ENCODE results near the gene AKIRIN1. TPM values are rescaled to one million over a fixed set of nuclear protein-coding genes. Genes with fewer than 3 reads are reported as not detected.
"Not testable (repeated sequence)": the region's sequence is repeated elsewhere in the genome, so short reads cannot be mapped to it uniquely, and the experiment has no call there.

Gene AKIRIN1
- total RNA-seq, 1 experiment from 2014 or later = 110 TPM

DNA sequence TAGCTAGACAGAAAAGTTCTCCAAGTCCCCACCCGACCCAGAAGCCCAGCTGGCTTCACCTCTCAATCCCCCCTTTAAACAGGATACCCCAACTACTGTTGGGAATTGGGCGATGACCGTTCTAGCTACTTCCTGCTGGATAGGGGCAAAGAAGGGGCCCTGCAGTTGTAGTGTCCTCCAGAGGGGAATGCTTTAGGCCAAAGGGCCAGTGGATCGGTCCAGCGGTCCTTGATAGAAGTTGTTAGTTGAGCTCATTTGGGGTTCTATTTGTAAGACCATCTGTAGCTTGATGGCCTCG, 12.9 kb upstream of the AKIRIN1 start:
- not testable (repeated sequence) for H3K27me3 ChIP-seq; H3K36me3 ChIP-seq; H3K4me1 ChIP-seq; H3K4me3 ChIP-seq; DNase-seq; H3K9me3 ChIP-seq (replicated peaks); H3K27ac ChIP-seq

GRCh38 chr1:38979380-38979779, 11.7 kb upstream of the AKIRIN1 start:
- not testable (repeated sequence) for H3K27ac ChIP-seq; H3K4me3 ChIP-seq; H3K27me3 ChIP-seq; H3K4me1 ChIP-seq; H3K36me3 ChIP-seq; DNase-seq; H3K9me3 ChIP-seq (replicated peaks)

- Histone ChIP-seq H3K9me3 (replicated peaks) (no peaks in the 10 kb centered on the region; the same call in 1 of the 2 replicates), H3K36me3 (peaks cover 12% of the 10 kb centered on the region), H3K4me3 (peak overlapping the region; percentile 97), H3K27me3 (no peaks in the 10 kb centered on the region), H3K4me1 (peaks cover 9% of the 10 kb centered on the region), H3K27ac (no peak overlapping the region)
- no peak for DNase-seq
Measured at GRCh38 chr1:38989979-38990378, 1.1 kb upstream of the AKIRIN1 start.

DNA sequence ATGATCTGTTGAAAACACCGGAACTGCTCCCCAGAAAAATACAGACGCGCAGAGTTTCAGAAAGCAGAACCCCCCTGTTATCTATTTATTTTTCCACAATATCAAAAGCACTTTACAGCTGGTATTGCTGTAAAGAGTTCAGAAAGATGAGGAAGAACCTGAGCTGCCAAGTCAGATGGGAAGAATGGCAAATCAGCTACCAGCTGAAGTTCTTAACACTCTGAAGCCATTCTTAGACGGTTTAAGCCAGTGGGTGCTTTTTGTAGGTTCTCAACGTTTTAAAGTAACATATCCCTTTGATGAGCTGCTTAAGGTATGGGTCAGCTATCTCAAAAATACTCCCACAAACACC, 714 bp upstream of the AKIRIN1 start:
- no peaks in the 10 kb centered on the region for H3K27me3 ChIP-seq
- peak overlapping the region; percentile 38; the same call in 1 of the 2 replicates for H3K27ac ChIP-seq

GRCh38 chr1:38991638-38992411, 749 bp downstream of the AKIRIN1 start:
- DNase-seq = peak; percentile 68
- peaks cover 30% of the 10 kb centered on the region for H3K36me3 ChIP-seq
- peak overlapping the region; percentile 97 for H3K4me3 ChIP-seq
- H3K27me3 ChIP-seq = no peaks in the 10 kb centered on the region
- H3K27ac ChIP-seq = peak overlapping the region; percentile 55; the same call in 1 of the 2 replicates
- H3K9me3 ChIP-seq (replicated peaks) = no peaks in the 10 kb centered on the region
- H3K4me1 ChIP-seq = peaks cover 11% of the 10 kb centered on the region

More for the DNA sequence above, 714 bp upstream of the AKIRIN1 start:
- Histone ChIP-seq H3K36me3 (peaks cover 16% of the 10 kb centered on the region), H3K4me3 (peak overlapping the region; percentile 97), H3K4me1 (peaks cover 9% of the 10 kb centered on the region), H3K9me3 (replicated peaks) (no peaks in the 10 kb centered on the region; the same call in 1 of the 2 replicates)
- no peak for DNase-seq

- Histone ChIP-seq H3K4me1 (peaks cover 12% of the 10 kb centered on the region), H3K36me3 (peaks cover 35% of the 10 kb centered on the region)
- DNase-seq = no peak
Measured at GRCh38 chr1:38992412-38993111, 1.5 kb downstream of the AKIRIN1 start.

DNA sequence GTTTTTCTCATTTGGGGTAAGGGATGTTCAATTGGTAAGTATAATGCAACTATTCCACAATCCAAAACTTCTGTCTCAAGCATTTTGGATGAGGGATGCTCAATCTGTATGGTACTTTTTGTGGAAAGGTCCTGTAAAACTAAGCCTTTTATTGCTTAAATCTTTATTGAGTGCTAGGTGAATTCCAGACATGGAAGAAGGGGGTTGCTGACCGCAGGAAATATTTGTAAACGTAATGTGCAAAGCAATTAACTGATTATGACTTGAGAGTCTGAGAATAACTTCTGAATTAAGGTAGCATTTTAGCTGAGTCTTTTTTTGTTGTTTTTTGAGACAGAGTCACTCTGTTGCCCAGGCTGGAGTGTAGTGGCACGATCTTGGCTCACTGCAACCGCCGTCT, 3.1 kb downstream of the AKIRIN1 start:
- H3K36me3 ChIP-seq = peaks cover 51% of the 10 kb centered on the region

More at GRCh38 chr1:38992412-38993111, 1.5 kb downstream of the AKIRIN1 start:
- Histone ChIP-seq H3K27ac (no peak overlapping the region), H3K27me3 (no peaks in the 10 kb centered on the region), H3K4me3 (peak overlapping the region; percentile 97), H3K9me3 (replicated peaks) (no peaks in the 10 kb centered on the region)

GRCh38 chr1:38997034-38997900, 6.2 kb downstream of the AKIRIN1 start:
- peaks cover 77% of the 10 kb centered on the region for H3K36me3 ChIP-seq
- no peak for DNase-seq
- no peaks in the 10 kb centered on the region for H3K9me3 ChIP-seq (replicated peaks)
- no peak overlapping the region for H3K27ac ChIP-seq
- no peak overlapping the region for H3K4me3 ChIP-seq
- no peaks in the 10 kb centered on the region for H3K27me3 ChIP-seq
- H3K4me1 ChIP-seq = peaks cover 8% of the 10 kb centered on the region

More for the DNA sequence above, 3.1 kb downstream of the AKIRIN1 start:
- no peak overlapping the region for H3K4me3 ChIP-seq
- no peaks in the 10 kb centered on the region for H3K9me3 ChIP-seq (replicated peaks)
- H3K27ac ChIP-seq = no peak overlapping the region
- no peak for DNase-seq
- peaks cover 12% of the 10 kb centered on the region for H3K4me1 ChIP-seq
- no peaks in the 10 kb centered on the region for H3K27me3 ChIP-seq

DNA sequence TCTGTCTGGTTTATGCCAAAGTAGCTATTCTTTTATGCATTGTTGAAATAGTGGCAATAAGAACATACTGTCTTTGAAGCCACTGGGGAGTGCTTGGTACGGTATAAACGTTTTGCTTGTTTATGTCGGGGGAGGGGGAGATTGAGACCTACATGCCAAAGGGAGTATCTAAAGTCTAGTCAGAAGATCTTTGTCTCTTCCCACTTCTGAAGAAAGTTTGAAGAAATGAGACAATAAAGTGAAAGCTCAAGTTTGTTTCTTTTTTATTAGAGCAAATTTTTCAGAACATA, 6.8 kb downstream of the AKIRIN1 start:
- H3K36me3 ChIP-seq = peaks cover 79% of the 10 kb centered on the region
- no peaks in the 10 kb centered on the region for H3K27me3 ChIP-seq
- H3K27ac ChIP-seq = no peak overlapping the region
- no peak overlapping the region for H3K4me3 ChIP-seq
- no peak for DNase-seq
- peaks cover 4% of the 10 kb centered on the region for H3K4me1 ChIP-seq
- H3K9me3 ChIP-seq (replicated peaks) = no peaks in the 10 kb centered on the region

GRCh38 chr1:39001516-39002421, 10.7 kb downstream of the AKIRIN1 start:
- no peaks in the 10 kb centered on the region for H3K27me3 ChIP-seq
- DNase-seq = no peak
- no peak overlapping the region for H3K4me3 ChIP-seq
- no peaks in the 10 kb centered on the region for H3K9me3 ChIP-seq (replicated peaks)
- 0 out of 2 replicates have a peak, but pooled peaks cover 2% of the 10 kb centered on the region for H3K4me1 ChIP-seq
- peaks cover 91% of the 10 kb centered on the region for H3K36me3 ChIP-seq
- H3K27ac ChIP-seq = no peak overlapping the region

GRCh38 chr1:39003281-39003680, 12.2 kb downstream of the AKIRIN1 start:
- H3K36me3 ChIP-seq = peaks cover 94% of the 10 kb centered on the region
- H3K27ac ChIP-seq = no peak overlapping the region

GRCh38 chr1:39003794-39004193, 12.7 kb downstream of the AKIRIN1 start:
- H3K27me3 ChIP-seq = no peaks in the 10 kb centered on the region
- no peak overlapping the region for H3K27ac ChIP-seq
- H3K9me3 ChIP-seq (replicated peaks) = no peaks in the 10 kb centered on the region
- no peak overlapping the region for H3K4me3 ChIP-seq
- peaks cover 94% of the 10 kb centered on the region for H3K36me3 ChIP-seq
- DNase-seq = no peak
- H3K4me1 ChIP-seq = no peaks in the 10 kb centered on the region

More at GRCh38 chr1:39003281-39003680, 12.2 kb downstream of the AKIRIN1 start:
- H3K4me3 ChIP-seq = no peak overlapping the region
- no peaks in the 10 kb centered on the region for H3K27me3 ChIP-seq
- no peaks in the 10 kb centered on the region for H3K4me1 ChIP-seq
- H3K9me3 ChIP-seq (replicated peaks) = no peaks in the 10 kb centered on the region
- no peak for DNase-seq

GRCh38 chr1:39006287-39006686, 15.2 kb downstream of the AKIRIN1 start:
- Histone ChIP-seq H3K9me3 (replicated peaks) (no peaks in the 10 kb centered on the region), H3K4me3 (no peak overlapping the region), H3K27me3 (no peaks in the 10 kb centered on the region), H3K4me1 (no peaks in the 10 kb centered on the region), H3K27ac (no peak overlapping the region), H3K36me3 (peaks cover 80% of the 10 kb centered on the region)
- DNase-seq = no peak

Measured in SJCRH30 (cell line).